K562 (cell line): Measurements from ENCODE around the gene PRPSAP1. TPM values are rescaled to one million over a fixed set of nuclear protein-coding genes. Genes with fewer than 3 reads are reported as not detected.

Source experiments
- U2AF1 ChIP-seq: fragments of 200-400 bp; formaldehyde crosslinking; optimal IDR thresholded peaks from 2 replicates; pipeline ENCODE3; 2017; ENCODE audit warnings: mild to moderate bottlenecking, low read depth, low read length, moderate library complexity
- ZNF175 ChIP-seq: fragments of 200-800 bp; sonication (Bioruptor generic); IDR thresholded peaks from 2 replicates; pipeline ENCODE4 v1.6.1; 2016; ENCODE audit warnings: low read depth, mild to moderate bottlenecking, missing genetic modification characterization, missing compliant biosample characterization
- polyA plus RNA-seq, 8 experiments: library from polyadenylated mRNA; depleted of rRNA in 4 of 8; stranded (reverse) in 5 of 8; unstranded in 3 of 8; fragments of >200 nt; fragmentation: Nextera tagmentation in 2 of 8; fragmentation: Illumina TruSeq in 1 of 8; extraction: Ambion mirVana in 2 of 8; extraction: Trizol in 1 of 8; gene quantifications; 2 replicates each; pipeline versions ENCODE4 v1.2.1 to v1.2.3, GENCODE V29; 2011 to 2014; ENCODE audit warnings: inconsistent platforms in 1 of 8, missing spikeins in 1 of 8
- total RNA-seq, 7 experiments: library from RNA; depleted of rRNA in 6 of 7; stranded (reverse); fragments of >200 nt in 6 of 7; fragmentation: Illumina TruSeq in 2 of 7; extraction: Trizol in 2 of 7; gene quantifications; 2 replicates each; pipeline versions ENCODE4 v1.2.1 to v1.2.3, GENCODE V29; 2011 to 2021; ENCODE audit warnings: low replicate concordance in 1 of 7
- TF ChIP-seq, protein P1 (sequence below): fragments of 200-600 bp; sonication (generic); IDR thresholded peaks from one replicate; pipeline ENCODE4 v1.6.1; 2012; ENCODE audit warnings: mild to moderate bottlenecking, low read depth, low read length, inconsistent platforms
- TF ChIP-seq, protein P2 (sequence below), 3 experiments: IDR thresholded peaks in 2 of 3; conservative IDR thresholded peaks in 1 of 3; 2 replicates each; pipeline ENCODE4 v1.5.1; 2011 to 2012; ENCODE audit warnings: low read length in 3 of 3, mild to moderate bottlenecking in 3 of 3, control low read depth in 2 of 3, improper control_type of control experiment in 1 of 3, inconsistent platforms in 1 of 3, low read depth in 1 of 3, mixed read lengths in 1 of 3, moderate library complexity in 1 of 3; ENCODE audit not compliant: insufficient read depth in 2 of 3
- TF ChIP-seq, protein P3 (sequence below): sonication (generic); formaldehyde crosslinking; IDR thresholded peaks from 2 replicates; pipeline ENCODE4 v1.8.0; 2022; ENCODE audit warnings: missing genetic modification reagents, mild to moderate bottlenecking, borderline replicate concordance

Gene PRPSAP1
- total and polyA plus RNA-seq, 9 of the 15 experiments (the other 6 are each of a cell fraction or from before 2014, with no cell fraction given): 21.9 to 77.1 (median 40.8) TPM

DNA sequence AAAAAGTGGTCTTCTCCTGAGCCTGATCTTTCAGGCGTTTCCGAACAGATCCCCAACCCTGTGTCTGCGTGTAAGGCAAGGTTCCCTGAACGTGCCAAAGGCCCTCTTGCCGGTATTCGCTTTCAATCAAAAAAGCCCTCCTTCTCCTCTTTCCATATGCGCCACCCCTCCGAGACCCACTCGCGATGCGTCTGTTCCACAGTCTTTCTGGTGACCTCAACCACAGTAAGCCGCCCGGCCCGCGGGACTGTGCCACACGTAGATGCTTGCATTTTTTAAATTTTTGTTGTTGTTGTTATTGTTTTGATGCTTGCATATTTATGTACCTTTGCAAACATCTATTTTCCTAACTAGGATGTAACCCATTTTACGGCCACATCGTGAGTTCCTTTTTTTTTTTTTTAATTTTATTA is 607 bp upstream of the PRPSAP1 start (continued):
- TF ChIP-seq, protein P1, sequence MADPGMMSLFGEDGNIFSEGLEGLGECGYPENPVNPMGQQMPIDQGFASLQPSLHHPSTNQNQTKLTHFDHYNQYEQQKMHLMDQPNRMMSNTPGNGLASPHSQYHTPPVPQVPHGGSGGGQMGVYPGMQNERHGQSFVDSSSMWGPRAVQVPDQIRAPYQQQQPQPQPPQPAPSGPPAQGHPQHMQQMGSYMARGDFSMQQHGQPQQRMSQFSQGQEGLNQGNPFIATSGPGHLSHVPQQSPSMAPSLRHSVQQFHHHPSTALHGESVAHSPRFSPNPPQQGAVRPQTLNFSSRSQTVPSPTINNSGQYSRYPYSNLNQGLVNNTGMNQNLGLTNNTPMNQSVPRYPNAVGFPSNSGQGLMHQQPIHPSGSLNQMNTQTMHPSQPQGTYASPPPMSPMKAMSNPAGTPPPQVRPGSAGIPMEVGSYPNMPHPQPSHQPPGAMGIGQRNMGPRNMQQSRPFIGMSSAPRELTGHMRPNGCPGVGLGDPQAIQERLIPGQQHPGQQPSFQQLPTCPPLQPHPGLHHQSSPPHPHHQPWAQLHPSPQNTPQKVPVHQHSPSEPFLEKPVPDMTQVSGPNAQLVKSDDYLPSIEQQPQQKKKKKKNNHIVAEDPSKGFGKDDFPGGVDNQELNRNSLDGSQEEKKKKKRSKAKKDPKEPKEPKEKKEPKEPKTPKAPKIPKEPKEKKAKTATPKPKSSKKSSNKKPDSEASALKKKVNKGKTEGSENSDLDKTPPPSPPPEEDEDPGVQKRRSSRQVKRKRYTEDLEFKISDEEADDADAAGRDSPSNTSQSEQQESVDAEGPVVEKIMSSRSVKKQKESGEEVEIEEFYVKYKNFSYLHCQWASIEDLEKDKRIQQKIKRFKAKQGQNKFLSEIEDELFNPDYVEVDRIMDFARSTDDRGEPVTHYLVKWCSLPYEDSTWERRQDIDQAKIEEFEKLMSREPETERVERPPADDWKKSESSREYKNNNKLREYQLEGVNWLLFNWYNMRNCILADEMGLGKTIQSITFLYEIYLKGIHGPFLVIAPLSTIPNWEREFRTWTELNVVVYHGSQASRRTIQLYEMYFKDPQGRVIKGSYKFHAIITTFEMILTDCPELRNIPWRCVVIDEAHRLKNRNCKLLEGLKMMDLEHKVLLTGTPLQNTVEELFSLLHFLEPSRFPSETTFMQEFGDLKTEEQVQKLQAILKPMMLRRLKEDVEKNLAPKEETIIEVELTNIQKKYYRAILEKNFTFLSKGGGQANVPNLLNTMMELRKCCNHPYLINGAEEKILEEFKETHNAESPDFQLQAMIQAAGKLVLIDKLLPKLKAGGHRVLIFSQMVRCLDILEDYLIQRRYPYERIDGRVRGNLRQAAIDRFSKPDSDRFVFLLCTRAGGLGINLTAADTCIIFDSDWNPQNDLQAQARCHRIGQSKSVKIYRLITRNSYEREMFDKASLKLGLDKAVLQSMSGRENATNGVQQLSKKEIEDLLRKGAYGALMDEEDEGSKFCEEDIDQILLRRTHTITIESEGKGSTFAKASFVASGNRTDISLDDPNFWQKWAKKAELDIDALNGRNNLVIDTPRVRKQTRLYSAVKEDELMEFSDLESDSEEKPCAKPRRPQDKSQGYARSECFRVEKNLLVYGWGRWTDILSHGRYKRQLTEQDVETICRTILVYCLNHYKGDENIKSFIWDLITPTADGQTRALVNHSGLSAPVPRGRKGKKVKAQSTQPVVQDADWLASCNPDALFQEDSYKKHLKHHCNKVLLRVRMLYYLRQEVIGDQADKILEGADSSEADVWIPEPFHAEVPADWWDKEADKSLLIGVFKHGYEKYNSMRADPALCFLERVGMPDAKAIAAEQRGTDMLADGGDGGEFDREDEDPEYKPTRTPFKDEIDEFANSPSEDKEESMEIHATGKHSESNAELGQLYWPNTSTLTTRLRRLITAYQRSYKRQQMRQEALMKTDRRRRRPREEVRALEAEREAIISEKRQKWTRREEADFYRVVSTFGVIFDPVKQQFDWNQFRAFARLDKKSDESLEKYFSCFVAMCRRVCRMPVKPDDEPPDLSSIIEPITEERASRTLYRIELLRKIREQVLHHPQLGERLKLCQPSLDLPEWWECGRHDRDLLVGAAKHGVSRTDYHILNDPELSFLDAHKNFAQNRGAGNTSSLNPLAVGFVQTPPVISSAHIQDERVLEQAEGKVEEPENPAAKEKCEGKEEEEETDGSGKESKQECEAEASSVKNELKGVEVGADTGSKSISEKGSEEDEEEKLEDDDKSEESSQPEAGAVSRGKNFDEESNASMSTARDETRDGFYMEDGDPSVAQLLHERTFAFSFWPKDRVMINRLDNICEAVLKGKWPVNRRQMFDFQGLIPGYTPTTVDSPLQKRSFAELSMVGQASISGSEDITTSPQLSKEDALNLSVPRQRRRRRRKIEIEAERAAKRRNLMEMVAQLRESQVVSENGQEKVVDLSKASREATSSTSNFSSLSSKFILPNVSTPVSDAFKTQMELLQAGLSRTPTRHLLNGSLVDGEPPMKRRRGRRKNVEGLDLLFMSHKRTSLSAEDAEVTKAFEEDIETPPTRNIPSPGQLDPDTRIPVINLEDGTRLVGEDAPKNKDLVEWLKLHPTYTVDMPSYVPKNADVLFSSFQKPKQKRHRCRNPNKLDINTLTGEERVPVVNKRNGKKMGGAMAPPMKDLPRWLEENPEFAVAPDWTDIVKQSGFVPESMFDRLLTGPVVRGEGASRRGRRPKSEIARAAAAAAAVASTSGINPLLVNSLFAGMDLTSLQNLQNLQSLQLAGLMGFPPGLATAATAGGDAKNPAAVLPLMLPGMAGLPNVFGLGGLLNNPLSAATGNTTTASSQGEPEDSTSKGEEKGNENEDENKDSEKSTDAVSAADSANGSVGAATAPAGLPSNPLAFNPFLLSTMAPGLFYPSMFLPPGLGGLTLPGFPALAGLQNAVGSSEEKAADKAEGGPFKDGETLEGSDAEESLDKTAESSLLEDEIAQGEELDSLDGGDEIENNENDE: no peak
- TF ChIP-seq, protein P2, sequence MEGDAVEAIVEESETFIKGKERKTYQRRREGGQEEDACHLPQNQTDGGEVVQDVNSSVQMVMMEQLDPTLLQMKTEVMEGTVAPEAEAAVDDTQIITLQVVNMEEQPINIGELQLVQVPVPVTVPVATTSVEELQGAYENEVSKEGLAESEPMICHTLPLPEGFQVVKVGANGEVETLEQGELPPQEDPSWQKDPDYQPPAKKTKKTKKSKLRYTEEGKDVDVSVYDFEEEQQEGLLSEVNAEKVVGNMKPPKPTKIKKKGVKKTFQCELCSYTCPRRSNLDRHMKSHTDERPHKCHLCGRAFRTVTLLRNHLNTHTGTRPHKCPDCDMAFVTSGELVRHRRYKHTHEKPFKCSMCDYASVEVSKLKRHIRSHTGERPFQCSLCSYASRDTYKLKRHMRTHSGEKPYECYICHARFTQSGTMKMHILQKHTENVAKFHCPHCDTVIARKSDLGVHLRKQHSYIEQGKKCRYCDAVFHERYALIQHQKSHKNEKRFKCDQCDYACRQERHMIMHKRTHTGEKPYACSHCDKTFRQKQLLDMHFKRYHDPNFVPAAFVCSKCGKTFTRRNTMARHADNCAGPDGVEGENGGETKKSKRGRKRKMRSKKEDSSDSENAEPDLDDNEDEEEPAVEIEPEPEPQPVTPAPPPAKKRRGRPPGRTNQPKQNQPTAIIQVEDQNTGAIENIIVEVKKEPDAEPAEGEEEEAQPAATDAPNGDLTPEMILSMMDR (IDR thresholded peaks at IDR 0.05 in 2 of 3, conservative IDR thresholded peaks at IDR 0.05 in 1 of 3; ENCODE audit: insufficient read depth in 2 of 3, low read depth in 1 of 3, low read length in 3 of 3): no peak
- TF ChIP-seq U2AF1 (no peak), ZNF175 (CRISPR knock-in tag) (0 out of 2 replicates have a peak, but pooled peaks have one; percentile 10)
- TF ChIP-seq, protein P3, sequence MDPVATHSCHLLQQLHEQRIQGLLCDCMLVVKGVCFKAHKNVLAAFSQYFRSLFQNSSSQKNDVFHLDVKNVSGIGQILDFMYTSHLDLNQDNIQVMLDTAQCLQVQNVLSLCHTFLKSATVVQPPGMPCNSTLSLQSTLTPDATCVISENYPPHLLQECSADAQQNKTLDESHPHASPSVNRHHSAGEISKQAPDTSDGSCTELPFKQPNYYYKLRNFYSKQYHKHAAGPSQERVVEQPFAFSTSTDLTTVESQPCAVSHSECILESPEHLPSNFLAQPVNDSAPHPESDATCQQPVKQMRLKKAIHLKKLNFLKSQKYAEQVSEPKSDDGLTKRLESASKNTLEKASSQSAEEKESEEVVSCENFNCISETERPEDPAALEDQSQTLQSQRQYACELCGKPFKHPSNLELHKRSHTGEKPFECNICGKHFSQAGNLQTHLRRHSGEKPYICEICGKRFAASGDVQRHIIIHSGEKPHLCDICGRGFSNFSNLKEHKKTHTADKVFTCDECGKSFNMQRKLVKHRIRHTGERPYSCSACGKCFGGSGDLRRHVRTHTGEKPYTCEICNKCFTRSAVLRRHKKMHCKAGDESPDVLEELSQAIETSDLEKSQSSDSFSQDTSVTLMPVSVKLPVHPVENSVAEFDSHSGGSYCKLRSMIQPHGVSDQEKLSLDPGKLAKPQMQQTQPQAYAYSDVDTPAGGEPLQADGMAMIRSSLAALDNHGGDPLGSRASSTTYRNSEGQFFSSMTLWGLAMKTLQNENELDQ (CRISPR knock-in tag): no peak
